HepG2 (cell line): ENCODE data around the gene TUBB4B. TPM values are rescaled to one million over a fixed set of nuclear protein-coding genes. Genes with fewer than 3 reads are reported as not detected.

Experiments used
- CBX2 ChIP-seq, 2 experiments: fragments of 200-600 bp in 1 of 2; sonication (generic); formaldehyde crosslinking in 1 of 2; IDR thresholded peaks; 2 replicates each; pipeline versions ENCODE4 v1.7.0 to v1.8.1; 2018 to 2022; ENCODE audit warnings: low read depth in 2 of 2, low read length in 1 of 2, mild to moderate bottlenecking in 1 of 2, missing genetic modification reagents in 1 of 2
- GABPA ChIP-seq, 2 experiments: IDR thresholded peaks; 2 replicates each; pipeline ENCODE4 v1.6.1; 2011 to 2016; ENCODE audit warnings: low read depth in 2 of 2, low read length in 1 of 2, missing biosample characterization in 1 of 2, missing genetic modification characterization in 1 of 2
- HNF4G ChIP-seq, 2 experiments: sonication (generic) in 1 of 2; formaldehyde crosslinking in 1 of 2; IDR thresholded peaks; 2 replicates each; pipeline versions ENCODE4 v1.4.0 to v1.6.1; 2011 to 2020; ENCODE audit warnings: borderline replicate concordance in 2 of 2, low read depth in 2 of 2, mild to moderate bottlenecking in 2 of 2, low read length in 1 of 2, missing genetic modification reagents in 1 of 2, moderate library complexity in 1 of 2
- KDM5A ChIP-seq: fragments of 200-600 bp; sonication (generic); IDR thresholded peaks from 2 replicates; pipeline ENCODE4 v1.7.0; 2018; ENCODE audit warnings: antibody characterized with exemption, mild to moderate bottlenecking, low read length, borderline replicate concordance
- MAF1 ChIP-seq: sonication (generic); formaldehyde crosslinking; IDR thresholded peaks from 2 replicates; pipeline ENCODE4 v1.5.0; 2020; ENCODE audit warnings: missing genetic modification reagents, borderline replicate concordance
- MAFK ChIP-seq, 2 experiments: IDR thresholded peaks in 1 of 2; conservative IDR thresholded peaks in 1 of 2; 2 replicates each; pipeline ENCODE4 v1.6.1; 2011; ENCODE audit warnings: improper control_type of control experiment in 2 of 2, low read length in 2 of 2
- STAT5B ChIP-seq: sonication (generic); formaldehyde crosslinking; IDR thresholded peaks from 2 replicates; pipeline ENCODE4 v1.4.0; 2020; ENCODE audit warnings: missing genetic modification reagents
- TGIF2 ChIP-seq: IDR thresholded peaks from 2 replicates; pipeline ENCODE4 v1.6.1; 2016; ENCODE audit warnings: control low read depth, missing compliant biosample characterization
- YEATS4 ChIP-seq: sonication (generic); formaldehyde crosslinking; IDR thresholded peaks from 2 replicates; pipeline ENCODE4 v1.4.0; 2020; ENCODE audit warnings: missing genetic modification reagents, borderline replicate concordance
- ZBTB8A ChIP-seq: sonication (generic); formaldehyde crosslinking; IDR thresholded peaks from 2 replicates; pipeline ENCODE4 v1.4.0; 2020; ENCODE audit warnings: mild to moderate bottlenecking, low read depth, missing genetic modification reagents, borderline replicate concordance
- ZNF251 ChIP-seq: sonication (generic); formaldehyde crosslinking; IDR thresholded peaks from 2 replicates; pipeline ENCODE4 v1.9.0; 2021; ENCODE audit warnings: mild to moderate bottlenecking, missing genetic modification reagents
- ZNF33B ChIP-seq: sonication (generic); formaldehyde crosslinking; IDR thresholded peaks from 2 replicates; pipeline ENCODE4 v1.5.1; 2020; ENCODE audit warnings: mild to moderate bottlenecking, missing genetic modification reagents
- polyA plus RNA-seq, 8 experiments: library from polyadenylated mRNA; depleted of rRNA in 3 of 8; stranded (reverse) in 7 of 8; unstranded in 1 of 8; fragments of >200 nt; fragmentation: Illumina TruSeq in 4 of 8; extraction: Trizol in 4 of 8; gene quantifications; 2 replicates each; pipeline versions ENCODE4 v1.2.1 to v1.2.3, GENCODE V29; 2011 to 2016; ENCODE audit warnings: low read depth in 4 of 8, missing spikeins in 1 of 8, mixed read lengths in 1 of 8; ENCODE audit not compliant: insufficient read depth in 1 of 8
- total RNA-seq, 5 experiments: library from RNA; depleted of rRNA; stranded (reverse); fragments of >200 nt; fragmentation: Illumina TruSeq; extraction: Trizol; gene quantifications; 2 replicates each; pipeline ENCODE4 v1.2.3, GENCODE V29; 2016; ENCODE audit warnings: low read depth in 1 of 5
- TF ChIP-seq, protein P1 (sequence below): sonication (generic); formaldehyde crosslinking; conservative IDR thresholded peaks from 2 replicates; pipeline ENCODE4 v1.4.0; 2020; ENCODE audit warnings: mild to moderate bottlenecking, missing genetic modification reagents, moderate library complexity
- TF ChIP-seq, protein P2 (sequence below): sonication (generic); formaldehyde crosslinking; IDR thresholded peaks from 2 replicates; pipeline ENCODE4 v1.5.0; 2020; ENCODE audit warnings: mild to moderate bottlenecking, missing genetic modification reagents
- TF ChIP-seq, protein P3 (sequence below): sonication (generic); formaldehyde crosslinking; IDR thresholded peaks from 2 replicates; pipeline ENCODE4 v1.5.1; 2020; ENCODE audit warnings: missing genetic modification reagents, mild to moderate bottlenecking, borderline replicate concordance
- TF ChIP-seq, protein P4 (sequence below): sonication (generic); formaldehyde crosslinking; IDR thresholded peaks from 2 replicates; pipeline ENCODE4 v1.4.0; 2020; ENCODE audit warnings: missing genetic modification reagents
- TF ChIP-seq, protein P5 (sequence below): sonication (generic); formaldehyde crosslinking; IDR thresholded peaks from 2 replicates; pipeline ENCODE4 v1.4.0; 2020; ENCODE audit warnings: missing genetic modification reagents

The TUBB4B gene
- total and polyA plus RNA-seq, 2 of the 13 experiments (the other 11 are each of a cell fraction or from before 2014, with no cell fraction given): 182 to 412 TPM

DNA sequence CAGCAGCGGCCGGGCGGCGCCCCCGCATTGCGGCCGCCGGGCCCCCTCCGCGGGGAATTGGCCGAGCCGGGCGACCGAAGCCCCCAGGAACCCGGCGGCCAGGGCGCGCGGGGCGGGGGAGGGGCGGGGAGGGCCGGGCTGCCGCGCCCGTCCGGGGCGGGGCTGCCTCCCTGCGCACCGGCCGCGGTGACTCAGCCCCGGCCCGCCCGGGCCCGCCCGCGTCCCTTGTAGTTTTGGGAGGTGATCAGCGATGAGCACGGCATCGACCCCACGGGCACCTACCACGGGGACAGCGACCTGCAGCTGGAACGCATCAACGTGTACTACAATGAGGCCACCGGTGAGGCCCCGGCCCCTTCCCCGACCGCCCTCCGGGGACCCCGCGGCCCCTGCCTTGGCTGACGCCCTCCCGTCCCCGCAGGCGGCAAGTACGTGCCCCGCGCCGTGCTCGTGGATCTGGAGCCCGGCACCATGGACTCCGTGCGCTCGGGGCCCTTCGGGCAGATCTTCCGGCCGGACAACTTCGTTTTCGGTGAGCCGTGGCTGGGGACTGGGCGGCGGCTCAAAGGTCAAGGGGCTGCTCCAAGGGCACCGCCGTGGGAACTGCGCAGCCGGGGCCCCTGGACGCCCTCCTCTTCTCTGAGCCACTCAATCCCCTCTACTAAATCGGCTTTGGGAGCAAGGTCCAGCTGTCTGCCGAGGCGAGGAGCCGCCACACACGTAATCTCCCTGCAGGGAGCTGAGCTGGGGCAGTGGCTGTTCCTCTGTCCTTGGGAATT, 592 bp downstream of the TUBB4B start (continued):
- TF ChIP-seq YEATS4 (no peak), MAFK (conservative IDR thresholded peaks at IDR 0.05 in 1 of 2, IDR thresholded peaks at IDR 0.05 in 1 of 2; ENCODE audit: low read length in 2 of 2) (no peak), CBX2 (IDR thresholded peaks at IDR 0.05; ENCODE audit: low read depth, low read length) (no peak), CBX2 (CRISPR knock-in tag; IDR thresholded peaks at IDR 0.05; ENCODE audit: low read depth) (no peak), MAF1 (CRISPR knock-in tag) (no peak), HNF4G (IDR thresholded peaks at IDR 0.05; ENCODE audit: borderline replicate concordance, low read depth, low read length) (peak; percentile 74), HNF4G (CRISPR knock-in tag; IDR thresholded peaks at IDR 0.05; ENCODE audit: borderline replicate concordance, low read depth) (peak; percentile 54; the same call in 1 of the 2 replicates), KDM5A (no peak), TGIF2 (CRISPR knock-in tag) (no peak), ZNF251 (CRISPR knock-in tag) (no peak), ZNF33B (CRISPR knock-in tag) (peak; percentile 86; the same call in 1 of the 2 replicates), GABPA (IDR thresholded peaks at IDR 0.05; ENCODE audit: low read depth, low read length) (no peak), GABPA (CRISPR knock-in tag; IDR thresholded peaks at IDR 0.05; ENCODE audit: low read depth) (no peak), STAT5B (no peak), ZBTB8A (CRISPR knock-in tag) (no peak)
- TF ChIP-seq, protein P1, sequence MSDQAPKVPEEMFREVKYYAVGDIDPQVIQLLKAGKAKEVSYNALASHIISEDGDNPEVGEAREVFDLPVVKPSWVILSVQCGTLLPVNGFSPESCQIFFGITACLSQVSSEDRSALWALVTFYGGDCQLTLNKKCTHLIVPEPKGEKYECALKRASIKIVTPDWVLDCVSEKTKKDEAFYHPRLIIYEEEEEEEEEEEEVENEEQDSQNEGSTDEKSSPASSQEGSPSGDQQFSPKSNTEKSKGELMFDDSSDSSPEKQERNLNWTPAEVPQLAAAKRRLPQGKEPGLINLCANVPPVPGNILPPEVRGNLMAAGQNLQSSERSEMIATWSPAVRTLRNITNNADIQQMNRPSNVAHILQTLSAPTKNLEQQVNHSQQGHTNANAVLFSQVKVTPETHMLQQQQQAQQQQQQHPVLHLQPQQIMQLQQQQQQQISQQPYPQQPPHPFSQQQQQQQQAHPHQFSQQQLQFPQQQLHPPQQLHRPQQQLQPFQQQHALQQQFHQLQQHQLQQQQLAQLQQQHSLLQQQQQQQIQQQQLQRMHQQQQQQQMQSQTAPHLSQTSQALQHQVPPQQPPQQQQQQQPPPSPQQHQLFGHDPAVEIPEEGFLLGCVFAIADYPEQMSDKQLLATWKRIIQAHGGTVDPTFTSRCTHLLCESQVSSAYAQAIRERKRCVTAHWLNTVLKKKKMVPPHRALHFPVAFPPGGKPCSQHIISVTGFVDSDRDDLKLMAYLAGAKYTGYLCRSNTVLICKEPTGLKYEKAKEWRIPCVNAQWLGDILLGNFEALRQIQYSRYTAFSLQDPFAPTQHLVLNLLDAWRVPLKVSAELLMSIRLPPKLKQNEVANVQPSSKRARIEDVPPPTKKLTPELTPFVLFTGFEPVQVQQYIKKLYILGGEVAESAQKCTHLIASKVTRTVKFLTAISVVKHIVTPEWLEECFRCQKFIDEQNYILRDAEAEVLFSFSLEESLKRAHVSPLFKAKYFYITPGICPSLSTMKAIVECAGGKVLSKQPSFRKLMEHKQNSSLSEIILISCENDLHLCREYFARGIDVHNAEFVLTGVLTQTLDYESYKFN (CRISPR knock-in tag): peak; percentile 78
- TF ChIP-seq, protein P2, sequence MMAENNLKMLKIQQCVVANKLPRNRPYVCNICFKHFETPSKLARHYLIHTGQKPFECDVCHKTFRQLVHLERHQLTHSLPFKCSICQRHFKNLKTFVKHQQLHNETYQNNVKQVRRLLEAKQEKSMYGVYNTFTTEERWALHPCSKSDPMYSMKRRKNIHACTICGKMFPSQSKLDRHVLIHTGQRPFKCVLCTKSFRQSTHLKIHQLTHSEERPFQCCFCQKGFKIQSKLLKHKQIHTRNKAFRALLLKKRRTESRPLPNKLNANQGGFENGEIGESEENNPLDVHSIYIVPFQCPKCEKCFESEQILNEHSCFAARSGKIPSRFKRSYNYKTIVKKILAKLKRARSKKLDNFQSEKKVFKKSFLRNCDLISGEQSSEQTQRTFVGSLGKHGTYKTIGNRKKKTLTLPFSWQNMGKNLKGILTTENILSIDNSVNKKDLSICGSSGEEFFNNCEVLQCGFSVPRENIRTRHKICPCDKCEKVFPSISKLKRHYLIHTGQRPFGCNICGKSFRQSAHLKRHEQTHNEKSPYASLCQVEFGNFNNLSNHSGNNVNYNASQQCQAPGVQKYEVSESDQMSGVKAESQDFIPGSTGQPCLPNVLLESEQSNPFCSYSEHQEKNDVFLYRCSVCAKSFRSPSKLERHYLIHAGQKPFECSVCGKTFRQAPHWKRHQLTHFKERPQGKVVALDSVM (CRISPR knock-in tag): no peak
- TF ChIP-seq, protein P3, sequence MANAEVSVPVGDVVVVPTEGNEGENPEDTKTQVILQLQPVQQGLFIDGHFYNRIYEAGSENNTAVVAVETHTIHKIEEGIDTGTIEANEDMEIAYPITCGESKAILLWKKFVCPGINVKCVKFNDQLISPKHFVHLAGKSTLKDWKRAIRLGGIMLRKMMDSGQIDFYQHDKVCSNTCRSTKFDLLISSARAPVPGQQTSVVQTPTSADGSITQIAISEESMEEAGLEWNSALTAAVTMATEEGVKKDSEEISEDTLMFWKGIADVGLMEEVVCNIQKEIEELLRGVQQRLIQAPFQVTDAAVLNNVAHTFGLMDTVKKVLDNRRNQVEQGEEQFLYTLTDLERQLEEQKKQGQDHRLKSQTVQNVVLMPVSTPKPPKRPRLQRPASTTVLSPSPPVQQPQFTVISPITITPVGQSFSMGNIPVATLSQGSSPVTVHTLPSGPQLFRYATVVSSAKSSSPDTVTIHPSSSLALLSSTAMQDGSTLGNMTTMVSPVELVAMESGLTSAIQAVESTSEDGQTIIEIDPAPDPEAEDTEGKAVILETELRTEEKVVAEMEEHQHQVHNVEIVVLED: peak; percentile 51; the same call in 1 of the 2 replicates
- TF ChIP-seq, protein P4, sequence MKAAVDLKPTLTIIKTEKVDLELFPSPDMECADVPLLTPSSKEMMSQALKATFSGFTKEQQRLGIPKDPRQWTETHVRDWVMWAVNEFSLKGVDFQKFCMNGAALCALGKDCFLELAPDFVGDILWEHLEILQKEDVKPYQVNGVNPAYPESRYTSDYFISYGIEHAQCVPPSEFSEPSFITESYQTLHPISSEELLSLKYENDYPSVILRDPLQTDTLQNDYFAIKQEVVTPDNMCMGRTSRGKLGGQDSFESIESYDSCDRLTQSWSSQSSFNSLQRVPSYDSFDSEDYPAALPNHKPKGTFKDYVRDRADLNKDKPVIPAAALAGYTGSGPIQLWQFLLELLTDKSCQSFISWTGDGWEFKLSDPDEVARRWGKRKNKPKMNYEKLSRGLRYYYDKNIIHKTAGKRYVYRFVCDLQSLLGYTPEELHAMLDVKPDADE (CRISPR knock-in tag): no peak
- TF ChIP-seq, protein P5, sequence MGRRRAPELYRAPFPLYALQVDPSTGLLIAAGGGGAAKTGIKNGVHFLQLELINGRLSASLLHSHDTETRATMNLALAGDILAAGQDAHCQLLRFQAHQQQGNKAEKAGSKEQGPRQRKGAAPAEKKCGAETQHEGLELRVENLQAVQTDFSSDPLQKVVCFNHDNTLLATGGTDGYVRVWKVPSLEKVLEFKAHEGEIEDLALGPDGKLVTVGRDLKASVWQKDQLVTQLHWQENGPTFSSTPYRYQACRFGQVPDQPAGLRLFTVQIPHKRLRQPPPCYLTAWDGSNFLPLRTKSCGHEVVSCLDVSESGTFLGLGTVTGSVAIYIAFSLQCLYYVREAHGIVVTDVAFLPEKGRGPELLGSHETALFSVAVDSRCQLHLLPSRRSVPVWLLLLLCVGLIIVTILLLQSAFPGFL (CRISPR knock-in tag): no peak
